GM20000 (cell line): ENCODE results near the gene RTL10.

Experiments used
- DNase-seq: peaks from one replicate; pipeline ENCODE4 v3.0.0; 2012; ENCODE audit warnings: low spot score
- CTCF ChIP-seq: IDR thresholded peaks from 2 replicates; pipeline ENCODE4 v1.5.1; 2012; ENCODE audit warnings: mild to moderate bottlenecking, control low read depth; ENCODE audit errors: extremely low read depth, missing control alignments

RTL10 gene

GRCh38 chr22:19854778-19855503 is at the start of gene RTL10, which contains the start of gene GNB1L:
Gene RTL10, minus strand, starts transcription at chr22:19854874. Its CDS starts 2,613 bp downstream, at chr22:19852261.
Gene GNB1L, minus strand, starts transcription at chr22:19854874. Its CDS starts 33,519 bp downstream, at chr22:19821355.
- no peak for TF ChIP-seq CTCF
- DNase-seq = peak; percentile 98

GRCh38 chr22:19904174-19904856 is 49.6 kb upstream of the RTL10 start:
- DNase-seq = no peak
- no peak for TF ChIP-seq CTCF

- no peak for TF ChIP-seq CTCF
- no peak for DNase-seq
These were observed 48.8 kb upstream of the RTL10 start for GRCh38 chr22:19903513-19903912.

- no peak for DNase-seq
- no peak for TF ChIP-seq CTCF
These were observed 48.4 kb upstream of the RTL10 start for GRCh38 chr22:19903031-19903430.

- TF ChIP-seq CTCF = no peak
- DNase-seq = no peak
These were observed 47.6 kb upstream of the RTL10 start for GRCh38 chr22:19902245-19902715.

- TF ChIP-seq CTCF = no peak
- no peak for DNase-seq
These were observed 47.0 kb upstream of the RTL10 start for GRCh38 chr22:19901577-19902244.
